CD4-positive, CD25-positive, alpha-beta regulatory T cell (primary cell): ENCODE data around the gene SPDYE1. TPM values are rescaled to one million over a fixed set of nuclear protein-coding genes. Genes with fewer than 3 reads are reported as not detected.
"Not testable (repeated sequence)": the region's sequence is repeated elsewhere in the genome, so short reads cannot be mapped to it uniquely, and the experiment has no call there.

Source experiments
- ATAC-seq, 2 donors: fragments of 150-1000 bp; cut with Tn5 transposase; one replicate each; pipeline ENCODE4 v1.10.0; 2021; ENCODE audit warnings: low read depth in 2 of 2, moderate number of reproducible peaks in 2 of 2, moderate library complexity in 1 of 2
- DNase-seq, 3 donors: peaks; one replicate each; pipeline versions ENCODE4 v3.0.0 to v3.0.0-alpha.2; 2012 to 2022; ENCODE audit warnings: mixed read lengths in 1 of 3
- H3K27ac ChIP-seq: one replicate; pipeline ENCODE4 v1.7.0; 2013; ENCODE audit warnings: mild to moderate bottlenecking, low read length; ENCODE audit not compliant: insufficient read depth, poor library complexity, severe bottlenecking
- H3K27me3 ChIP-seq: one replicate; pipeline ENCODE4 v1.7.0; 2013; ENCODE audit warnings: low read length; ENCODE audit not compliant: control insufficient read depth, insufficient read depth
- H3K36me3 ChIP-seq: one replicate; pipeline ENCODE4 v1.7.0; 2013; ENCODE audit warnings: mild to moderate bottlenecking, low read length, moderate library complexity; ENCODE audit not compliant: control insufficient read depth, insufficient read depth
- H3K4me1 ChIP-seq: 2 replicates; pipeline ENCODE4 v1.7.0; 2013; ENCODE audit warnings: mild to moderate bottlenecking, low read length; ENCODE audit not compliant: insufficient read depth, control insufficient read depth, poor library complexity, severe bottlenecking
- H3K4me3 ChIP-seq: one replicate; pipeline ENCODE4 v1.7.0; 2013; ENCODE audit warnings: low read depth, mild to moderate bottlenecking, low read length, moderate library complexity
- H3K9me3 ChIP-seq, 2 experiments: 1 replicate in 1 of 2; 2 replicates in 1 of 2; pipeline ENCODE4 v1.7.0; 2013; ENCODE audit warnings: low read length in 2 of 2, mild to moderate bottlenecking in 1 of 2, moderate library complexity in 1 of 2; ENCODE audit not compliant: control insufficient read depth in 2 of 2
- H3K27ac Mint-ChIP-seq, 3 donors: one replicate each; pipeline ENCODE4 v1.8.0; 2020 to 2022; ENCODE audit warnings: mild to moderate bottlenecking in 3 of 3, mixed read lengths in 3 of 3, moderate library complexity in 2 of 3
- H3K27me3 Mint-ChIP-seq: one replicate; pipeline ENCODE4 v1.8.0; 2022; ENCODE audit warnings: mild to moderate bottlenecking, mixed read lengths
- H3K36me3 Mint-ChIP-seq: one replicate; pipeline ENCODE4 v1.8.0; 2020; ENCODE audit warnings: mixed read lengths
- H3K4me1 Mint-ChIP-seq, 4 donors: one replicate each; pipeline ENCODE4 v1.8.0; 2020 to 2022; ENCODE audit warnings: mixed read lengths in 4 of 4, mild to moderate bottlenecking in 1 of 4
- H3K4me3 Mint-ChIP-seq, 4 donors: one replicate each; pipeline ENCODE4 v1.8.0; 2020 to 2022; ENCODE audit warnings: mild to moderate bottlenecking in 4 of 4, mixed read lengths in 4 of 4, moderate library complexity in 3 of 4
- H3K9me3 Mint-ChIP-seq, 7 donors: one replicate each; pipeline ENCODE4 v1.8.0; 2020 to 2022; ENCODE audit warnings: mixed read lengths in 7 of 7, mild to moderate bottlenecking in 3 of 7, moderate library complexity in 2 of 7
- polyA plus RNA-seq, 4 donors: library from polyadenylated mRNA; unstranded; fragments of 300-500 nt; fragmentation: Illumina TruSeq; gene quantifications; one replicate each; pipeline ENCODE4 v1.2.3, GENCODE V29; 2021
- total RNA-seq: library from RNA; stranded (reverse); gene quantifications from one replicate; pipeline ENCODE4 v1.2.3, GENCODE V29; 2022

Gene SPDYE1
- total and polyA plus RNA-seq, 5 donors from 2014 or later: 0.08 to 0.17 (median 0.11) TPM; not detected in 1

GRCh38 chr7:43968172-43969040 lies 29.3 kb upstream of the SPDYE1 start:
- not testable (repeated sequence) for H3K27ac Mint-ChIP-seq, ATAC-seq, H3K4me1 ChIP-seq, DNase-seq, H3K9me3 ChIP-seq, H3K4me3 Mint-ChIP-seq, H3K27me3 Mint-ChIP-seq, H3K36me3 Mint-ChIP-seq, H3K4me3 ChIP-seq, H3K36me3 ChIP-seq, H3K9me3 Mint-ChIP-seq, H3K4me1 Mint-ChIP-seq, H3K27me3 ChIP-seq, H3K27ac ChIP-seq

GRCh38 chr7:43969586-43969985 lies 28.1 kb upstream of the SPDYE1 start:
- not testable (repeated sequence) for H3K4me3 Mint-ChIP-seq, H3K27ac Mint-ChIP-seq, H3K4me3 ChIP-seq, H3K36me3 Mint-ChIP-seq, H3K36me3 ChIP-seq, ATAC-seq, H3K9me3 Mint-ChIP-seq, H3K27me3 Mint-ChIP-seq, H3K4me1 Mint-ChIP-seq, H3K4me1 ChIP-seq, H3K27me3 ChIP-seq, H3K9me3 ChIP-seq, H3K27ac ChIP-seq, DNase-seq

- not testable (repeated sequence) for H3K36me3 Mint-ChIP-seq, H3K27me3 ChIP-seq, DNase-seq, H3K27me3 Mint-ChIP-seq, H3K9me3 ChIP-seq, H3K4me1 Mint-ChIP-seq, H3K27ac Mint-ChIP-seq, H3K4me3 ChIP-seq, H3K4me3 Mint-ChIP-seq, ATAC-seq, H3K36me3 ChIP-seq, H3K4me1 ChIP-seq, H3K9me3 Mint-ChIP-seq, H3K27ac ChIP-seq
Measured at GRCh38 chr7:43970698-43971097, 27.0 kb upstream of the SPDYE1 start.

- not testable (repeated sequence) for H3K27me3 ChIP-seq, H3K4me3 Mint-ChIP-seq, H3K36me3 ChIP-seq, H3K9me3 ChIP-seq, H3K27ac ChIP-seq, DNase-seq, H3K4me3 ChIP-seq, ATAC-seq, H3K4me1 Mint-ChIP-seq, H3K4me1 ChIP-seq, H3K9me3 Mint-ChIP-seq, H3K27me3 Mint-ChIP-seq, H3K36me3 Mint-ChIP-seq
- H3K27ac Mint-ChIP-seq: peak overlapping the region in 1 of 3 donors; percentile 20
Measured at GRCh38 chr7:43974033-43974573, 23.6 kb upstream of the SPDYE1 start.

GRCh38 chr7:43974725-43975482 lies 22.8 kb upstream of the SPDYE1 start:
- H3K9me3 Mint-ChIP-seq, H3K36me3 Mint-ChIP-seq, ATAC-seq, H3K4me3 ChIP-seq, H3K36me3 ChIP-seq, H3K4me3 Mint-ChIP-seq, DNase-seq, H3K27ac ChIP-seq, H3K4me1 Mint-ChIP-seq, H3K27me3 Mint-ChIP-seq, H3K4me1 ChIP-seq, H3K27me3 ChIP-seq, H3K9me3 ChIP-seq: not testable (repeated sequence)
- H3K27ac Mint-ChIP-seq: peak overlapping the region in 1 of 3 donors; percentile 42

- DNase-seq: no peak
- ATAC-seq: no peak
- no peaks in the 10 kb centered on the region for H3K27me3 ChIP-seq
- H3K27me3 Mint-ChIP-seq: no peaks in the 10 kb centered on the region
- no peaks in the 10 kb centered on the region for H3K4me1 Mint-ChIP-seq
- H3K4me3 ChIP-seq: no peak overlapping the region
- H3K4me1 ChIP-seq: no peaks in the 10 kb centered on the region
- H3K36me3 ChIP-seq: no peaks in the 10 kb centered on the region
- peaks cover 4% of the 10 kb centered on the region for H3K36me3 Mint-ChIP-seq
- H3K9me3 Mint-ChIP-seq: no peaks in the 10 kb centered on the region
- no peak overlapping the region for H3K4me3 Mint-ChIP-seq
- no peaks in the 10 kb centered on the region for H3K9me3 ChIP-seq
- H3K27ac Mint-ChIP-seq: peak overlapping the region in 1 of 3 donors; percentile 77
- no peak overlapping the region for H3K27ac ChIP-seq
Measured at GRCh38 chr7:43977525-43977924, 20.2 kb upstream of the SPDYE1 start.

- H3K27ac Mint-ChIP-seq, H3K27ac ChIP-seq, DNase-seq, H3K4me1 Mint-ChIP-seq, ATAC-seq, H3K9me3 Mint-ChIP-seq, H3K36me3 Mint-ChIP-seq, H3K4me3 Mint-ChIP-seq, H3K36me3 ChIP-seq, H3K4me3 ChIP-seq, H3K4me1 ChIP-seq, H3K9me3 ChIP-seq, H3K27me3 Mint-ChIP-seq, H3K27me3 ChIP-seq: not testable (repeated sequence)
Measured at GRCh38 chr7:43978102-43978501, 19.6 kb upstream of the SPDYE1 start.
